ENCODE measurements around the gene PCDH9.
"Not testable (repeated sequence)": the region's sequence is repeated elsewhere in the genome, so short reads cannot be mapped to it uniquely, and the experiment has no call there.

PCDH9 gene

DNA sequence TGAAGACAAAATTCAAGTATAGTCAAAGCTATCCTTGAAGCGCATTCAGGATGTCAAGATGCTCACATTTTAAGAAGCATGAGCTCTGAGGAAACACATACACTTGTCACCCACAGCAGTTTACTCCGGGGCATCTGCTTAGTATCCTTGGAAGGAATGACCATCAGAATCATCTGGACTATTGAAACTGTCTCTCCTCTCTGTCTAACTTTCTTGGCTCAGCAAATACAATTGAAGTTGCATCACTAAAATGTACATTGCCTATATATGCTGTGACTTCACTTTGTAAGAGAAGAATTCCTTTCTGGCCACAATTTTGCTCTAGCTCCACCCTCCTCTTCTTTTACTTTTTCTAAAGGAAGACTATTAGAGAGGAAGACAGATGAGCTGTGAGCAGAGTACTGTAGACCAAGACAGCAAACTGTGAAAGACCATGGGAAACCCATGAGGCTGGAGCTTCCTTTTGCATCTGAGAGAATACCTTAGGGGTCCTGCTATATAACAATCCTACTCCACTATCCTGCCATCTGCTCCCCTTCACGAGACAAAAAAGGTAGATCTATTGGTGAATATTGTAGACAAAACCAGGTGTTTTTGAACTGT is 906.3 kb downstream of the PCDH9 start:
- H3K9me3 Mint-ChIP-seq, result no peaks in the 10 kb centered on the region

DNA sequence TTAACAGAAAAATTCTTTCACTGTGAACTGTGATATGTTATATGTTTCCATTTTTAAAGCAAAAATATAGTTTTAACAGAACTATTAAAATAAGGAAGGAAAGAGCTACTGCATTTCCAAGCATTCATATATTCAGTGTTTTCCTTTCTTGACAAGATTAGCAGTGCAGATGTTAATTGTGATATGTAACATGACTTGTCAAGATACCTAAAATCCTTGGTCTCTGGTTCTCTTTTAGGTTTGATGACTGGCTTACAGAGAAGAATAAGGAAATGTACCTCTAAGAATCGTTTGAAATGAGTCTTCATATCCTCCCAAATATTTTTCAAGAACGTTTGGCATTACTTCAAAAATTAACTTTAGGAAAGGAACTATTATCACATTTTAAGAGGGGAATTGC is 907.2 kb downstream of the PCDH9 start:
- H3K27ac Mint-ChIP-seq, result no peak overlapping the region
- H3K4me3 Mint-ChIP-seq, result no peak overlapping the region
- H3K27me3 Mint-ChIP-seq, result no peaks in the 10 kb centered on the region
- H3K9me3 Mint-ChIP-seq, result no peaks in the 10 kb centered on the region
- H3K36me3 Mint-ChIP-seq (ENCODE audit: low read depth), result no peaks in the 10 kb centered on the region
- no peaks in the 10 kb centered on the region for H3K4me1 Mint-ChIP-seq
- DNase-seq (no peak), ATAC-seq (no peak)

More for the DNA sequence above, 906.3 kb downstream of the PCDH9 start:
- ATAC-seq (no peak), DNase-seq (no peak)
- Mint-ChIP-seq H3K4me1 (no peaks in the 10 kb centered on the region), H3K36me3 (ENCODE audit: low read depth) (no peaks in the 10 kb centered on the region), H3K4me3 (no peak overlapping the region), H3K27me3 (no peaks in the 10 kb centered on the region), H3K27ac (no peak overlapping the region)

DNA sequence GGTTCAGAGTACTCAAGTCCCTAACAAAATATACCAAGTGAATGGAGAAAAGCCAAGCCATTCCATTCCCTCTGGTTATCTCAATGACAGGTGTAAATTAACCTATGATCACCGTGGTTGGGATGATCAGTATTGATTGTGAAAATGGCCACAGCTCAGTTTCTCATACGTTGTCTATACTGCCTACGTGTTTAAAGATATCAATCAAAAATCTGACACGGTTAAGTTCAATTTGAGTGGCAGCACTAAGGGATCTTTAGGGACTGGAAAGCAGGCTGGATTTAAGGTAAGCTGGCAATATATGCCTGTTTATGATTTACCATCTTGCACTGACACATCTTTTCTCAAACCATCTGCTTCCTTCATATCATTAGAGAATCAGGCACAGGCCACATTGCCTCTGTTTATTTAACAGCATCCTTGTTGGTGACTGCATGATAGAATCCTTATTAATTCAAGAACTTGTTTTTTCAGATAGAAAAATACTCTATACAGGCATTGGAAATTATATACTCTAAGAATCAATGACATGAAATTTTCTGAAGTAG is 907.9 kb downstream of the PCDH9 start:
- Mint-ChIP-seq H3K4me1 (no peaks in the 10 kb centered on the region), H3K27me3 (no peaks in the 10 kb centered on the region)
- ATAC-seq, result no peak

DNA sequence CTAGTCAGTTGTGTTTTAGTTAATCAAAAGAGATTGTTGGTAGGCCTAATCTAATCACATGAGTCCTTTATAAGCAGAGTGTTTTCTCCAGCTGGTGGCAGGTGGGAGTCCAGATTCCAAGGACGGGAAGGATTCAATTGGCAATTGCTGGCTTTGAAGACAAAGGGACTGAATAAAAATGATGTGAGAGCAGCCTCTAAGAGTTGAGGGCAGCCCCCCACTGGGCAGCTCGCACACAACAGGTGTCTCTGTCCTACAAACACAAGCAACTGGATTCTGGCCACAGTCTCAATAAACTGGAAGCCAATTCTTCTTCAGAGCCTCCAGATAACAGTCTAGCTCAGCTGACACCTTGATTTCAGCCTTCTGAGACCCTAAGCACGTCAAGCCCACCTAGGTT is 915.2 kb downstream of the PCDH9 start:
- Mint-ChIP-seq H3K36me3 (ENCODE audit: low read depth) (no peaks in the 10 kb centered on the region), H3K27ac (no peak overlapping the region), H3K4me3 (no peak overlapping the region), H3K27me3 (no peaks in the 10 kb centered on the region), H3K9me3 (peaks cover 4% of the 10 kb centered on the region), H3K4me1 (no peaks in the 10 kb centered on the region)
- ATAC-seq (no peak), DNase-seq (no peak)

More for the DNA sequence above, 907.9 kb downstream of the PCDH9 start:
- Mint-ChIP-seq H3K4me3 (no peak overlapping the region), H3K27ac (no peak overlapping the region), H3K9me3 (no peaks in the 10 kb centered on the region), H3K36me3 (ENCODE audit: low read depth) (no peaks in the 10 kb centered on the region)
- no peak for DNase-seq

DNA sequence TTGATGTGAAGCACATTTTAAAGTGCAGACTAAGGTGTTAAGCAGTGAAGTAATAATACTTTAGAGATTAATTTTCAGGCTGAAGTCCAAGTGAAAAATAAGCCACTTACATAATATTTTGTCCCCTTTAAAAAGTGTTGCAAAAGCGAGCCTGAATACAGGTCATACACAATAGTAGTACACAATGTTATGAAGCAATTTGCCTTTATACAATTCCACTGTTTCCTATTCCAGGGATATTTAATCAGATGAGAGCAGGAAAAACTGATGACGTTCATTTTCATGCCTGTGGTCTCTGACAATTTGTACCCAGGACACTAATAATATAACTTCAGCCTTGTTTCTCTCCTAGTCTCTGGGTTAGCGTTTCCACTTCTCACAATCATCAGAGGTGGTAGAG is 916.7 kb downstream of the PCDH9 start:
- H3K4me3 Mint-ChIP-seq, result no peak overlapping the region
- no peak overlapping the region for H3K27ac Mint-ChIP-seq
- H3K9me3 Mint-ChIP-seq, result peaks cover 4% of the 10 kb centered on the region

DNA sequence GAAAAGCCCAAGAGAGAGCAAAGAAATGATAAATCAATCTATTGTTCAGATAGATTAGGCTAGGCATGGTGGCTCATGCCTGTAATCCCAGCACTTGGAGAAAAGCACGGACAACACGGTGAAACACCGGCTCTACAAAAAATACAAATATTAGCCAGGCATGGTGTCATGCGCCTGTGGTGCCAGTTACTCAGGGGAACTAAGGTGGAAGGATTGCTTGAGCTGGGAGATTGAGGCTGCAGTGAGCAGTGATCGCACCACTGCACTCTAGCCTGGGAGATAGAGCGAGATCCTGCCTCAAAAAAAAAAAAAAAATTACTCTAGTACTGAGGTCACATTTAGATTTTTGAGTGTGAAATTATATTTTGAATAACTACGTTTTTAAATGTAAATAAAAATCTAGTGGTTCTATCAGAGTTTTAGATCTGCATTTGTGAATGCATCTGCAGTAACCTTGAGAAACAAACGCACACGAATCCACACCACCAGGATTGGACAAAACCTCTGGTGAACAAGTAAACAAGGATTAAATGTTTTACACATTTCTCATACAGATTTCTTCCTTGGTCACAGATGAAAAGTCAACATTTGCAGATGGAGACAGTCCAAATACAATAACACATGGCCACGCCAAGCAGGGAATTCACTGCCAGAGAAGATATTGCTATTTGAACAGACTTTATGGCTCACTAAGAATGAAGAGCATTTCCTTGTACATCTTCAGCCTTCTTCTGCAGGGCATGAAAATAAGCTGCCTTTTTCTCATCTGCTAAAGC is 917.6 kb downstream of the PCDH9 start:
- Mint-ChIP-seq H3K4me1 (no peaks in the 10 kb centered on the region), H3K27me3 (no peaks in the 10 kb centered on the region), H3K27ac (no peak overlapping the region), H3K4me3 (no peak overlapping the region), H3K9me3 (peaks cover 4% of the 10 kb centered on the region), H3K36me3 (ENCODE audit: low read depth) (no peaks in the 10 kb centered on the region)
- ATAC-seq, result no peak
- no peak for DNase-seq

More for the DNA sequence above, 916.7 kb downstream of the PCDH9 start:
- no peak for DNase-seq
- Mint-ChIP-seq H3K4me1 (no peaks in the 10 kb centered on the region), H3K27me3 (no peaks in the 10 kb centered on the region), H3K36me3 (ENCODE audit: low read depth) (no peaks in the 10 kb centered on the region)
- ATAC-seq, result no peak

DNA sequence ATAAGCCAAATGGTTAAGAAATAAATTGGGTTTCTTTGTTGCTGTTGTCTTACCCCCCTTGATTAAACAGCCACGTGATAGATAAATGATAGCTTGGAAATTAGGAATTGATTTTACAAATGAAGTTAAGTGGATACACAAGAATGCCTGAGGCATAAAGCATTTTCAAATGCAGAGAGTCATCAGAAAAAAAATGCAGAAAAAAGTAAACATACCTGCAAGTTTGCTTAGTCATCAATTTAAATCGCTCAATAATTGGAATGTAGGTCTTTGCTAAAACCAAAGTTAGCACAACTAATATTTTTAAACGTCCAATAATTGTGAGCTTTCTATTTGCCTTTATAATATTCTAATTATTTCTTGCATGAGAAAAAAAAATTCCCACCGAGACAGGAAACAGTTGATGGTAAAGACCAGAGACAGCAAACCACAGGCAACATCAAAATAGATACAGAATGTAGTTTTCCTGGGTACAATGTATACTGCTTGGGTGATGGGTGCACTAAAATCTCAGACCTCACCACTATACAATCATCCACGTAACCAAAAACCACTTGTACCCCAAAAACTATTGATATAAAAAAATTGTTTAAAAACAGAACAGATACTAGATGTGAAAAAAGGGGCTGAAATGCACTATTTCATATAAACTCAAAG is 924.0 kb downstream of the PCDH9 start:
- Mint-ChIP-seq H3K4me1 (peaks cover 3% of the 10 kb centered on the region), H3K27ac (no peak overlapping the region), H3K9me3 (no peaks in the 10 kb centered on the region), H3K36me3 (ENCODE audit: low read depth) (no peaks in the 10 kb centered on the region), H3K27me3 (no peaks in the 10 kb centered on the region), H3K4me3 (no peak overlapping the region)
- ATAC-seq, result no peak
- no peak for DNase-seq

DNA sequence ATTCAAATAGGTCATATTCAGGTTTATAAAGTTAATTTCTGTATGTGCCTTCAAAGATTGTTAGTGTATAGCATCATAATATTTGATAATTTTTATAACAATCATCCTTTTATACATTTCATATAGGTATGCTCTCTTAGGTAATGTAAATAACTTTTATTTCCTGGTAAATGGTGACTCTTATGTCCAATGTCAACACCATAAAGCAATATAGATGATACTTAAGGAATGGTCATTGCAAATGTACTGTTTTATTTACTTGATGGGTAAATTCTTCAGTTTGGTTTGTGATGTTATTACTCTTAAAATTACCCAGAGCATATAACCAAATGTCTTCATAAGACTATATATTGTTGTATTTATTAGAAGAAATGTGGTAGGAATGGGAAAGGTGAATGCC is 928.7 kb downstream of the PCDH9 start:
- ATAC-seq (no peak), DNase-seq (no peak)
- no peaks in the 10 kb centered on the region for H3K4me1 Mint-ChIP-seq
- H3K27ac Mint-ChIP-seq, result no peak overlapping the region
- peaks cover 2% of the 10 kb centered on the region for H3K9me3 Mint-ChIP-seq
- H3K27me3 Mint-ChIP-seq, result no peaks in the 10 kb centered on the region
- H3K4me3 Mint-ChIP-seq, result no peak overlapping the region
- no peaks in the 10 kb centered on the region for H3K36me3 Mint-ChIP-seq (ENCODE audit: low read depth)

DNA sequence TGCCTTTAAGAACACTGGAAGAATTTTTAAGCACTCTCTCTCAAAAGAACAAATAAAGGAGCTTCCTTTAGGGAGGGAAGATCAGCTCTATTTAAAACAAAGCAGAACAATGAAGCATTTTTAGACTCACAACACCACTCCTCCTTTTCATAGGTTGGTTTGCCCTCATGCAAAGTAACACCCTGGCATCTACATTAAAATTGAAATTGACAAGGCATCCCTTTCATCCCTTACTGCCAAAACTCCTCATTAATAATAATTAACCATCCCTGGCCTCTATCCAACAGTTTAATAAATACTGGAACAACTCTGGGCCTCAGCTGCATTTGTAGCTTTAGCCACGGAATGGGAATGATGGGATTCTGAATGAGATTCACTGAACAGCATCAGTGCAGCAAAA is 929.1 kb downstream of the PCDH9 start:
- Mint-ChIP-seq H3K4me1 (no peaks in the 10 kb centered on the region), H3K27me3 (no peaks in the 10 kb centered on the region), H3K36me3 (ENCODE audit: low read depth) (peaks cover 3% of the 10 kb centered on the region), H3K4me3 (no peak overlapping the region), H3K9me3 (peaks cover 7% of the 10 kb centered on the region), H3K27ac (no peak overlapping the region)
- DNase-seq, result no peak
- ATAC-seq, result no peak

DNA sequence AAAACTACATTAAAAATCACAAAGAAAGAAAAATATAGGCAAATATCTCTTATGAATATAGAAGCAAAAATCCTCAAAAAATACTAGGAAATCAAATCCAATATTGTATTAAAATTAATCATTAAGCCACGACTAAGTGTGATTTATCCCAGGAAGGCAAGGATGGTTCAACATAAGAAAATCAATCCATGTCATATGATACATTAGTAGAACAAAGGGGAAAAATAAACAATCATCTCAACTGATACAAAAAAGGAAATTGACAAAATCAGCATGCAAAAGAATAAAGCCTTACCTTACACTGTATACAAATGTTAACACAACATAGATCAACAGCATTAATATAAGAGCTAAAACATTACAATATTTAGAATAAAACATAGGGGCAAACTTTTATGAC is 933.3 kb downstream of the PCDH9 start:
- no peak overlapping the region for H3K4me3 Mint-ChIP-seq
- DNase-seq (no peak), ATAC-seq (no peak)
- peaks cover 13% of the 10 kb centered on the region for H3K9me3 Mint-ChIP-seq
- H3K27ac Mint-ChIP-seq, result no peak overlapping the region
- H3K4me1 Mint-ChIP-seq, result no peaks in the 10 kb centered on the region
- no peaks in the 10 kb centered on the region for H3K27me3 Mint-ChIP-seq
- peaks cover 3% of the 10 kb centered on the region for H3K36me3 Mint-ChIP-seq (ENCODE audit: low read depth)

DNA sequence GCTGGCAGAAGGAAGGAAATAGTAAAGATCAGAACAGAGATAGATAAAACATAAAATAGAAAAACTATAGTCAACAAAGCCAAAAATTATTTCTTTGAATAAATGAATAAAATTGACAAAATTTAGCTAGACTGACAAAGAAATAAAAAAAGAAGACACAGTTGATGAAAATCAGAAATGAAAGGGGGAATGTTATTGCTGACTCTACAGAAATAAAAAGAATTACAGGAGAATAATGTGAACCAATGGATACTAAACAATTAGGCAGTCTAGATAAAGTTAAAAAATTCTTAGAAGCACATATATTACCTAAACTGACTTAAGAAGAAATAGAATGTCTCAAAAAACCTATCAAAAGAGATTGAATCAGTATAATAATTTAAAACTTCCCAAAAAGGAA is 933.8 kb downstream of the PCDH9 start:
- ATAC-seq, result no peak
- no peak for DNase-seq
- H3K4me3 Mint-ChIP-seq, result no peak overlapping the region
- no peaks in the 10 kb centered on the region for H3K27me3 Mint-ChIP-seq
- H3K4me1 Mint-ChIP-seq, result no peaks in the 10 kb centered on the region
- no peak overlapping the region for H3K27ac Mint-ChIP-seq
- peaks cover 3% of the 10 kb centered on the region for H3K36me3 Mint-ChIP-seq (ENCODE audit: low read depth)
- peaks cover 13% of the 10 kb centered on the region for H3K9me3 Mint-ChIP-seq

DNA sequence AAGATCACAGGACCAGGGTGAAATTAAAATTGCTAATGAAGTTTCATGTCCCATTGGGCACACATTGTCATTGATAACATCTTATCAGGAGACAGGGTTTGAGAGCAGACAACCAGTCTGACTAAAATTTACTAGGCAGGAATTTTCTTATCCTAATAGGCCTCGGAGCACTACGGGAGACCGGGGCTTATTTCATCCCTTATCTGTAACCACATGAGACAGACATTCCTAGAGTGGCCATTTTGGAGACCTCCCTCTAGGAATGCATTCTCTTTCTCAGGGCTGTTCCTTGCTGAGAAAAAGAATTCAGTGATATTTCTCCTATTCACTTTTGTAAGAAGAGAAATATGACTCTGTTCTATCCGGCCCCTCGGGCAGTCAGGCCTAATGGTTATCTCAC is 943.3 kb downstream of the PCDH9 start:
- not testable (repeated sequence) for H3K4me3 Mint-ChIP-seq; H3K36me3 Mint-ChIP-seq (ENCODE audit: low read depth); ATAC-seq; H3K27ac Mint-ChIP-seq; DNase-seq; H3K27me3 Mint-ChIP-seq; H3K4me1 Mint-ChIP-seq
- peaks cover 30% of the 10 kb centered on the region for H3K9me3 Mint-ChIP-seq

DNA sequence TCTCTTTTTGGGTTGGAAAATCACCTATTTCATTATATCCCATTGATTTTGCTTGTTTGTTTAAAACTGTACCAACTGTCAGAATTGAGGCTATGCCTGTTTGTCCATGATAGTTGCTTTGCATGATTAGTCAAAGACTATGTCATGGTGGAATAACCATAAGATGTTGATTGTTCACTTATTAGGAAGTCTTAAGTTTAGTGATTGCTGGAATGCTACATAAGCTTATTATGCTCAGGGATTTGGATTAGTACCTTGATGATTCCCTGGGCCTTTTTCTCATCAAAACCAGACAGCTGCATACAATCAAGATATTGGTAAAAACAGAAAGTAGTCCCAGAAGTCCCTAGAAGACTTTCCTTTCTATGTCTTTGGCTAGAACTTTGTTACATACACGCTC is 954.7 kb downstream of the PCDH9 start:
- DNase-seq, result no peak
- no peaks in the 10 kb centered on the region for H3K27me3 Mint-ChIP-seq
- H3K4me3 Mint-ChIP-seq, result no peak overlapping the region
- H3K27ac Mint-ChIP-seq, result no peak overlapping the region
- no peaks in the 10 kb centered on the region for H3K4me1 Mint-ChIP-seq
- ATAC-seq, result no peak
- H3K36me3 Mint-ChIP-seq (ENCODE audit: low read depth), result no peaks in the 10 kb centered on the region
- peaks cover 12% of the 10 kb centered on the region for H3K9me3 Mint-ChIP-seq

DNA sequence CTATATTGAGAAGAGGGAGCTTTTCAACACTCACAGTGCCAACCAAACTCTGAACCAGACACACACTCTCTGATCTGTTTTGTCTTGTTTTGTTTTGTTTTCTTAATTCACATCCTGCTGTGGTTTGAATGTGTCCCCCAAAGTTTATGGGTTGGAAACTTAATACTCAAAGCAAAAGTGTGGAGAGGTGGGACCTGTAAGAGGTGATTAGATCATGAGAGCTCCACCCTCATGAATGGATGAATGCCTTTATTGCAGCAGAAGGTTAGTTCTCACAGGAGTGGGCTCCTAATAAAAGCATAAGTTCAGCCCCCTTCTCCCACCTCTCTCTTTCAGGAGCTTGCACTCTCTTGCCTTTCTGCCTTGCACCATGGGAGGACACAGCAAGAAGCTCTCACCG is 957.1 kb downstream of the PCDH9 start:
- no peak for ATAC-seq
- Mint-ChIP-seq H3K9me3 (peaks cover 14% of the 10 kb centered on the region), H3K27me3 (no peaks in the 10 kb centered on the region), H3K4me1 (no peaks in the 10 kb centered on the region), H3K27ac (no peak overlapping the region), H3K4me3 (no peak overlapping the region), H3K36me3 (ENCODE audit: low read depth) (no peaks in the 10 kb centered on the region)
- no peak for DNase-seq

DNA sequence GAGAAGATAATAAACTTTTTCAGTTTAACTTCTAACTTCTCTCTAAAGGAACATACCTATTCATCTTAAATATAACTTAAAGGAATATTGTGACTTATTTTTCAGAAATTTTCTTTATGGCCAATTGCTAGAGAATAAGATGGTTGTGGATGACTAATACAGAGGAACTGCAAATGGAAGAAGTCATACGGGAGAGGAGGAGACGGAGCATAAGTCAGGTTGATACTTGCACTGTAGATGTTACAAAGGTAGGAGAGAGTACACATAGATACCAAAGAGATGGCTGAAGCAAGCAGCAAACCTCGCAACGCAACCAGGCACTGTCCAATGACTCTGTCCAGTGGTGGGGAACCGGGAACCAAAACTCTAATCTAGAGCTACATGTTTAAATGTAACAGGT is 963.4 kb downstream of the PCDH9 start:
- no peaks in the 10 kb centered on the region for H3K27me3 Mint-ChIP-seq
- DNase-seq (no peak), ATAC-seq (no peak)
- no peak overlapping the region for H3K4me3 Mint-ChIP-seq
- no peaks in the 10 kb centered on the region for H3K36me3 Mint-ChIP-seq (ENCODE audit: low read depth)
- no peaks in the 10 kb centered on the region for H3K4me1 Mint-ChIP-seq
- H3K27ac Mint-ChIP-seq, result no peak overlapping the region
- H3K9me3 Mint-ChIP-seq, result peaks cover 11% of the 10 kb centered on the region

Measured in activated naive CD8-positive, alpha-beta T cell treated with anti-CD3 and anti-CD28 coated beads, Interleukin-2, amount 50 U/mL, for 24 hours (primary cell).